GM06990 (cell line): ENCODE data around the gene NINL.

Source experiments
- DNase-seq: peaks from one replicate; pipeline ENCODE4 v3.0.0-alpha.2; 2011; ENCODE audit not compliant: insufficient read length; ENCODE audit errors: extremely low read depth
- H3K27me3 ChIP-seq: replicated peaks from 2 replicates; pipeline ENCODE4 v1.6.0; 2011; ENCODE audit warnings: low read length; ENCODE audit not compliant: control insufficient read depth, insufficient read depth
- H3K36me3 ChIP-seq: 2 replicates; pipeline ENCODE4 v1.5.1; 2011; ENCODE audit warnings: low read length; ENCODE audit not compliant: control insufficient read depth, insufficient read depth
- H3K4me3 ChIP-seq: replicated peaks from 2 replicates; pipeline ENCODE4 v1.5.1; 2011; ENCODE audit warnings: low read depth, mild to moderate bottlenecking, control low read depth, low read length
- CTCF ChIP-seq: IDR thresholded peaks from 2 replicates; pipeline ENCODE4 v1.5.1; 2011; ENCODE audit warnings: low read length, control low read depth, mild to moderate bottlenecking, inconsistent platforms; ENCODE audit not compliant: insufficient read depth, poor library complexity, severe bottlenecking

Gene NINL

GRCh38 chr20:25525295-25525694 is 60.0 kb downstream of the NINL start:
- no peaks in the 10 kb centered on the region for H3K27me3 ChIP-seq
- no peak for TF ChIP-seq CTCF
- DNase-seq: no peak
- no peak overlapping the region for H3K4me3 ChIP-seq
- no peaks in the 10 kb centered on the region for H3K36me3 ChIP-seq

- no peaks in the 10 kb centered on the region for H3K36me3 ChIP-seq
- no peak for TF ChIP-seq CTCF
- DNase-seq: no peak
- no peaks in the 10 kb centered on the region for H3K27me3 ChIP-seq
- no peak overlapping the region for H3K4me3 ChIP-seq
Measured at GRCh38 chr20:25521382-25521781, 63.9 kb downstream of the NINL start.

GRCh38 chr20:25517124-25517523 is 68.2 kb downstream of the NINL start:
- no peak for TF ChIP-seq CTCF
- Histone ChIP-seq H3K27me3 (no peaks in the 10 kb centered on the region), H3K36me3 (no peaks in the 10 kb centered on the region), H3K4me3 (no peak overlapping the region)
- no peak for DNase-seq

- no peak for TF ChIP-seq CTCF
- H3K36me3 ChIP-seq: no peaks in the 10 kb centered on the region
- H3K4me3 ChIP-seq: no peak overlapping the region
- H3K27me3 ChIP-seq: no peaks in the 10 kb centered on the region
- no peak for DNase-seq
Measured at GRCh38 chr20:25514747-25515340, 70.5 kb downstream of the NINL start.

- H3K27me3 ChIP-seq: no peaks in the 10 kb centered on the region
- no peak for DNase-seq
- no peak overlapping the region for H3K4me3 ChIP-seq
- TF ChIP-seq CTCF: no peak
- H3K36me3 ChIP-seq: no peaks in the 10 kb centered on the region
Measured at GRCh38 chr20:25514195-25514594, 71.1 kb downstream of the NINL start.

GRCh38 chr20:25512709-25513108 is 72.6 kb downstream of the NINL start:
- Histone ChIP-seq H3K36me3 (no peaks in the 10 kb centered on the region), H3K27me3 (no peaks in the 10 kb centered on the region), H3K4me3 (no peak overlapping the region)
- TF ChIP-seq CTCF: no peak
- DNase-seq: no peak
